ENCODE data around the gene TXNRD3. TPM values are rescaled to one million over a fixed set of nuclear protein-coding genes. Genes with fewer than 3 reads are reported as not detected.

Gene TXNRD3
- total and polyA plus RNA-seq, 4 donors = 7.0 to 11.0 (median 7.7) TPM

- Histone ChIP-seq H3K9me3 (ENCODE audit: control insufficient read depth in 4 of 4, low read length in 3 of 4) (peaks cover 0 to 4% (median 0%) of the 10 kb centered on the region in 4 donors), H3K4me3 (ENCODE audit: low read depth in 1 of 3, low read length in 3 of 3) (no peak overlapping the region), H3K27ac (ENCODE audit: low read depth in 1 of 2, low read length in 2 of 2) (no peak overlapping the region), H3K27me3 (ENCODE audit: control insufficient read depth in 4 of 4, insufficient read depth in 4 of 4, low read length in 3 of 4) (no peaks in the 10 kb centered on the region), H3K36me3 (ENCODE audit: control insufficient read depth in 4 of 4, insufficient read depth in 3 of 4, low read depth in 1 of 4, low read length in 3 of 4) (no peaks in the 10 kb centered on the region), H3K9ac (ENCODE audit: low read depth in 1 of 2, low read length in 2 of 2) (no peak overlapping the region), H3K4me1 (ENCODE audit: control insufficient read depth in 4 of 4, insufficient read depth in 4 of 4, low read length in 3 of 4) (no peaks in the 10 kb centered on the region)
- TF ChIP-seq RAD21 (IDR thresholded peaks at IDR 0.05) (no peak), JUND (IDR thresholded peaks at IDR 0.05) (no peak), ZBTB33 (IDR thresholded peaks at IDR 0.05) (no peak), TAF1 (conservative IDR thresholded peaks at IDR 0.05) (no peak), NR2F2 (IDR thresholded peaks at IDR 0.05) (no peak), FOXA2 (IDR thresholded peaks at IDR 0.05) (no peak), YY1 (IDR thresholded peaks at IDR 0.05) (no peak), HNF4G (IDR thresholded peaks at IDR 0.05) (no peak), HNF4A (conservative IDR thresholded peaks at IDR 0.05) (no peak), EGR1 (IDR thresholded peaks at IDR 0.05; ENCODE audit: low read depth in 2 of 2) (no peak), GABPA (IDR thresholded peaks at IDR 0.05 in 1 of 2, conservative IDR thresholded peaks at IDR 0.05 in 1 of 2) (no peak), RXRA (IDR thresholded peaks at IDR 0.05) (no peak), SP1 (IDR thresholded peaks at IDR 0.05) (no peak)
- TF ChIP-seq, protein P1, sequence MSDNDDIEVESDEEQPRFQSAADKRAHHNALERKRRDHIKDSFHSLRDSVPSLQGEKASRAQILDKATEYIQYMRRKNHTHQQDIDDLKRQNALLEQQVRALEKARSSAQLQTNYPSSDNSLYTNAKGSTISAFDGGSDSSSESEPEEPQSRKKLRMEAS (IDR thresholded peaks at IDR 0.05) = no peak
- TF ChIP-seq, protein P2, sequence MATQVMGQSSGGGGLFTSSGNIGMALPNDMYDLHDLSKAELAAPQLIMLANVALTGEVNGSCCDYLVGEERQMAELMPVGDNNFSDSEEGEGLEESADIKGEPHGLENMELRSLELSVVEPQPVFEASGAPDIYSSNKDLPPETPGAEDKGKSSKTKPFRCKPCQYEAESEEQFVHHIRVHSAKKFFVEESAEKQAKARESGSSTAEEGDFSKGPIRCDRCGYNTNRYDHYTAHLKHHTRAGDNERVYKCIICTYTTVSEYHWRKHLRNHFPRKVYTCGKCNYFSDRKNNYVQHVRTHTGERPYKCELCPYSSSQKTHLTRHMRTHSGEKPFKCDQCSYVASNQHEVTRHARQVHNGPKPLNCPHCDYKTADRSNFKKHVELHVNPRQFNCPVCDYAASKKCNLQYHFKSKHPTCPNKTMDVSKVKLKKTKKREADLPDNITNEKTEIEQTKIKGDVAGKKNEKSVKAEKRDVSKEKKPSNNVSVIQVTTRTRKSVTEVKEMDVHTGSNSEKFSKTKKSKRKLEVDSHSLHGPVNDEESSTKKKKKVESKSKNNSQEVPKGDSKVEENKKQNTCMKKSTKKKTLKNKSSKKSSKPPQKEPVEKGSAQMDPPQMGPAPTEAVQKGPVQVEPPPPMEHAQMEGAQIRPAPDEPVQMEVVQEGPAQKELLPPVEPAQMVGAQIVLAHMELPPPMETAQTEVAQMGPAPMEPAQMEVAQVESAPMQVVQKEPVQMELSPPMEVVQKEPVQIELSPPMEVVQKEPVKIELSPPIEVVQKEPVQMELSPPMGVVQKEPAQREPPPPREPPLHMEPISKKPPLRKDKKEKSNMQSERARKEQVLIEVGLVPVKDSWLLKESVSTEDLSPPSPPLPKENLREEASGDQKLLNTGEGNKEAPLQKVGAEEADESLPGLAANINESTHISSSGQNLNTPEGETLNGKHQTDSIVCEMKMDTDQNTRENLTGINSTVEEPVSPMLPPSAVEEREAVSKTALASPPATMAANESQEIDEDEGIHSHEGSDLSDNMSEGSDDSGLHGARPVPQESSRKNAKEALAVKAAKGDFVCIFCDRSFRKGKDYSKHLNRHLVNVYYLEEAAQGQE (IDR thresholded peaks at IDR 0.05) = no peak
- 85% methylated on average over 7 of the region's 7 CpGs for WGBS
- no peak for DNase-seq (ENCODE audit: low spot score)
These were observed 17.4 kb upstream of the TXNRD3 start for GRCh38 chr3:126672340-126672739.

DNA sequence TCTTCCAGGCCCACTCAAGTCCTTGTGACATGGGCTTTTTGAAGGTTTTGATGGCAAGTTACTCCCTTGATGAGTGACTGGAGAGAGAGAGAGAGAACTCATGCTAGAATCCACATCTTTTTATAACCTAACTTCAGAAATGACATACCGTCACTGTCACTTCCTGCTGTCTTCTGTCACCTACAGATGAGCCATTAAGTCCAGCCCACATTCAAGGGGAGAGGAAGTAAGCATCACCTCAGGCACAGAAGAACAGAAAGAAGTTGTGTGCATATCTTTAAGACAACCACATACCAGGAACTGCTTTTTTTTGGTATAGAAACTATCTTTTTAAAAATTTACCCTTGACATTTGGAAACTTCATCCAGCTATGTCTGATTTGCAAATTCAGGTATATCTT is 16.6 kb upstream of the TXNRD3 start:
- WGBS = 63% methylated on average over 1 of the region's 1 CpG
- TF ChIP-seq HNF4A (conservative IDR thresholded peaks at IDR 0.05) = no peak
- TF ChIP-seq, protein P2 (IDR thresholded peaks at IDR 0.05) = no peak
- TF ChIP-seq SP1 (IDR thresholded peaks at IDR 0.05) = no peak

More for the DNA sequence above, 16.6 kb upstream of the TXNRD3 start:
- H3K27me3 ChIP-seq (ENCODE audit: control insufficient read depth in 4 of 4, insufficient read depth in 4 of 4, low read length in 3 of 4) = no peaks in the 10 kb centered on the region
- H3K4me1 ChIP-seq (ENCODE audit: control insufficient read depth in 4 of 4, insufficient read depth in 4 of 4, low read length in 3 of 4) = no peaks in the 10 kb centered on the region
- no peak overlapping the region for H3K27ac ChIP-seq (ENCODE audit: low read depth in 1 of 2, low read length in 2 of 2)
- no peak for DNase-seq (ENCODE audit: low spot score)
- H3K9ac ChIP-seq (ENCODE audit: low read depth in 1 of 2, low read length in 2 of 2) = no peak overlapping the region
- H3K9me3 ChIP-seq (ENCODE audit: control insufficient read depth in 4 of 4, low read length in 3 of 4) = peaks cover 0 to 4% (median 0%) of the 10 kb centered on the region in 4 donors
- no peaks in the 10 kb centered on the region for H3K36me3 ChIP-seq (ENCODE audit: control insufficient read depth in 4 of 4, insufficient read depth in 3 of 4, low read depth in 1 of 4, low read length in 3 of 4)
- H3K4me3 ChIP-seq (ENCODE audit: low read depth in 1 of 3, low read length in 3 of 3) = no peak overlapping the region

Data from liver (tissue), 9 donors.